ENCODE results near the gene SLC12A4. TPM values are rescaled to one million over a fixed set of nuclear protein-coding genes. Genes with fewer than 3 reads are reported as not detected.
"Not testable (repeated sequence)": the region's sequence is repeated elsewhere in the genome, so short reads cannot be mapped to it uniquely, and the experiment has no call there.

The SLC12A4 gene
- total RNA-seq: 40.6 and 44.7 TPM in 2 replicates

- no peaks in the 10 kb centered on the region for H3K36me3 Mint-ChIP-seq (ENCODE audit: low read depth)
- peak within 1 kb of the TSS; percentile 97 for H3K4me3 Mint-ChIP-seq
- peaks cover 24% of the 10 kb centered on the region for H3K4me1 Mint-ChIP-seq
- intact Hi-C loops (cut with micrococcal nuclease): loop anchor here (1.0 to 2.0 kb wide), 6 partner anchors 16 to 162 kb away; partner anchors contain the start of genes DDX28, DUS2, PSKH1 and RANBP10
- H3K27ac Mint-ChIP-seq: peak within 1 kb of the TSS; percentile 95
- H3K27me3 Mint-ChIP-seq: peaks cover 2% of the 10 kb centered on the region
- no peaks in the 10 kb centered on the region for H3K9me3 Mint-ChIP-seq
- DNase-seq: peak; percentile 98
Measured at GRCh38 chr16:67968400-67969253, at the start of gene SLC12A4. TSS of gene SLC12A4 (minus strand) at chr16:67968637. CDS start at chr16:67968553, 84 bp downstream.

GRCh38 chr16:68015681-68016080 lies 47.2 kb upstream of the SLC12A4 start, which contains the start of gene DPEP2NB:
TSS of gene DPEP2NB (minus strand) at chr16:68015911. CDS start at chr16:68015770, 141 bp downstream.
- peaks cover 9% of the 10 kb centered on the region for H3K4me1 Mint-ChIP-seq
- H3K9me3 Mint-ChIP-seq: no peaks in the 10 kb centered on the region
- intact Hi-C loops (cut with micrococcal nuclease): no loop called here
- no peak for DNase-seq
- no peak within 1 kb of the TSS for H3K4me3 Mint-ChIP-seq
- no peak within 1 kb of the TSS for H3K27ac Mint-ChIP-seq
- H3K27me3 Mint-ChIP-seq: no peaks in the 10 kb centered on the region
- H3K36me3 Mint-ChIP-seq (ENCODE audit: low read depth): peaks cover 4% of the 10 kb centered on the region

GRCh38 chr16:68013440-68013839 lies 45.0 kb upstream of the SLC12A4 start:
- Mint-ChIP-seq H3K9me3 (no peaks in the 10 kb centered on the region), H3K4me3 (no peak overlapping the region), H3K4me1 (peaks cover 9% of the 10 kb centered on the region), H3K27ac (no peak overlapping the region), H3K27me3 (no peaks in the 10 kb centered on the region), H3K36me3 (ENCODE audit: low read depth) (no peaks in the 10 kb centered on the region)
- intact Hi-C loops (cut with micrococcal nuclease): no loop called here
- no peak for DNase-seq

GRCh38 chr16:68009872-68010271 lies 41.4 kb upstream of the SLC12A4 start:
- H3K4me1 Mint-ChIP-seq: peaks cover 21% of the 10 kb centered on the region
- H3K27me3 Mint-ChIP-seq; DNase-seq; intact Hi-C loops (cut with micrococcal nuclease); H3K9me3 Mint-ChIP-seq; H3K4me3 Mint-ChIP-seq; H3K36me3 Mint-ChIP-seq (ENCODE audit: low read depth): not testable (repeated sequence)
- peak overlapping the region; percentile 12 for H3K27ac Mint-ChIP-seq

- Mint-ChIP-seq H3K4me3 (no peak overlapping the region), H3K4me1 (peaks cover 21% of the 10 kb centered on the region), H3K27ac (no peak overlapping the region)
Measured at GRCh38 chr16:68009157-68009735, 40.8 kb upstream of the SLC12A4 start.

GRCh38 chr16:68005786-68006286 lies 37.4 kb upstream of the SLC12A4 start:
- Mint-ChIP-seq H3K27ac (peak overlapping the region; percentile 92), H3K27me3 (no peaks in the 10 kb centered on the region), H3K4me3 (peak overlapping the region; percentile 25), H3K36me3 (ENCODE audit: low read depth) (no peaks in the 10 kb centered on the region), H3K4me1 (peaks cover 15% of the 10 kb centered on the region), H3K9me3 (no peaks in the 10 kb centered on the region)
- intact Hi-C loops (cut with micrococcal nuclease): no loop called here
- DNase-seq: peak; percentile 84

More at GRCh38 chr16:68009157-68009735, 40.8 kb upstream of the SLC12A4 start:
- no peak for DNase-seq
- intact Hi-C loops (cut with micrococcal nuclease): no loop called here
- Mint-ChIP-seq H3K9me3 (no peaks in the 10 kb centered on the region), H3K36me3 (ENCODE audit: low read depth) (no peaks in the 10 kb centered on the region), H3K27me3 (no peaks in the 10 kb centered on the region)

- Mint-ChIP-seq H3K27me3 (no peaks in the 10 kb centered on the region), H3K36me3 (ENCODE audit: low read depth) (no peaks in the 10 kb centered on the region), H3K9me3 (no peaks in the 10 kb centered on the region), H3K4me1 (peaks cover 19% of the 10 kb centered on the region), H3K4me3 (no peak overlapping the region), H3K27ac (peak overlapping the region; percentile 92)
- no peak for DNase-seq
- intact Hi-C loops (cut with micrococcal nuclease): no loop called here
Measured at GRCh38 chr16:68005211-68005610, 36.8 kb upstream of the SLC12A4 start.

GRCh38 chr16:68003031-68003430 lies 34.6 kb upstream of the SLC12A4 start:
- no peak for DNase-seq
- Mint-ChIP-seq H3K4me1 (peaks cover 34% of the 10 kb centered on the region), H3K4me3 (no peak overlapping the region), H3K27ac (no peak overlapping the region), H3K27me3 (no peaks in the 10 kb centered on the region), H3K9me3 (no peaks in the 10 kb centered on the region), H3K36me3 (ENCODE audit: low read depth) (no peaks in the 10 kb centered on the region)
- intact Hi-C loops (cut with micrococcal nuclease): no loop called here

- H3K9me3 Mint-ChIP-seq: no peaks in the 10 kb centered on the region
- peak overlapping the region; percentile 80 for H3K4me3 Mint-ChIP-seq
- H3K4me1 Mint-ChIP-seq: peaks cover 34% of the 10 kb centered on the region
- peak overlapping the region; percentile 84 for H3K27ac Mint-ChIP-seq
- no peaks in the 10 kb centered on the region for H3K27me3 Mint-ChIP-seq
- intact Hi-C loops (cut with micrococcal nuclease): no loop called here
- no peak for DNase-seq
- H3K36me3 Mint-ChIP-seq (ENCODE audit: low read depth): no peaks in the 10 kb centered on the region
Measured at GRCh38 chr16:68000450-68000849, 32.0 kb upstream of the SLC12A4 start.

- H3K27ac Mint-ChIP-seq: peak overlapping the region; percentile 84
- H3K27me3 Mint-ChIP-seq: no peaks in the 10 kb centered on the region
- DNase-seq: peak; percentile 68
- H3K4me3 Mint-ChIP-seq: peak overlapping the region; percentile 80
- H3K36me3 Mint-ChIP-seq (ENCODE audit: low read depth): no peaks in the 10 kb centered on the region
- H3K9me3 Mint-ChIP-seq: no peaks in the 10 kb centered on the region
- H3K4me1 Mint-ChIP-seq: peaks cover 37% of the 10 kb centered on the region
- intact Hi-C loops (cut with micrococcal nuclease): loop anchor here (5.0 kb wide), 1 partner anchor 227 kb away; no protein-coding TSS in a partner anchor
Measured at GRCh38 chr16:67999985-68000384, 31.5 kb upstream of the SLC12A4 start.

GRCh38 chr16:67998779-67999688 lies 30.6 kb upstream of the SLC12A4 start, which contains the start of gene DPEP2:
TSS of gene DPEP2 (minus strand) at chr16:67999484. CDS start at chr16:67993212, 6,272 bp downstream.
- H3K27ac Mint-ChIP-seq: peak within 1 kb of the TSS; percentile 84
- intact Hi-C loops (cut with micrococcal nuclease): loop anchor here (5.0 kb wide), 1 partner anchor 228 kb away; no protein-coding TSS in a partner anchor
- not testable (repeated sequence) for H3K27me3 Mint-ChIP-seq; H3K36me3 Mint-ChIP-seq (ENCODE audit: low read depth); H3K9me3 Mint-ChIP-seq
- H3K4me3 Mint-ChIP-seq: peak within 1 kb of the TSS; percentile 80
- DNase-seq: peak; percentile 84
- peaks cover 40% of the 10 kb centered on the region for H3K4me1 Mint-ChIP-seq

- H3K36me3 Mint-ChIP-seq (ENCODE audit: low read depth); DNase-seq; H3K27me3 Mint-ChIP-seq; H3K9me3 Mint-ChIP-seq; H3K4me3 Mint-ChIP-seq: not testable (repeated sequence)
- peaks cover 46% of the 10 kb centered on the region for H3K4me1 Mint-ChIP-seq
- intact Hi-C loops (cut with micrococcal nuclease): loop anchor here (5.0 kb wide), 1 partner anchor 229 kb away; no protein-coding TSS in a partner anchor
- H3K27ac Mint-ChIP-seq: peak overlapping the region; percentile 84
Measured at GRCh38 chr16:67998231-67998778, 29.9 kb upstream of the SLC12A4 start.

GRCh38 chr16:67996666-67997065 lies 28.2 kb upstream of the SLC12A4 start:
- Mint-ChIP-seq H3K4me3 (no peak overlapping the region), H3K4me1 (peaks cover 49% of the 10 kb centered on the region), H3K27me3 (no peaks in the 10 kb centered on the region), H3K27ac (no peak overlapping the region), H3K36me3 (ENCODE audit: low read depth) (no peaks in the 10 kb centered on the region), H3K9me3 (no peaks in the 10 kb centered on the region)
- intact Hi-C loops (cut with micrococcal nuclease): loop anchor here (5.0 kb wide), 1 partner anchor 231 kb away; no protein-coding TSS in a partner anchor
- DNase-seq: no peak
